Fibroblast of gingiva (primary cell): ENCODE measurements around the gene TFAP2B.

Experiments
- DNase-seq: peaks from one replicate; pipeline ENCODE4 v3.0.0-alpha.2; 2011; ENCODE audit warnings: low read depth

Gene TFAP2B

GRCh38 chr6:50825375-50826036 lies 6.8 kb downstream of the TFAP2B start:
- DNase-seq: no peak

- no peak for DNase-seq
Measured at GRCh38 chr6:50826037-50826761, 7.5 kb downstream of the TFAP2B start.

GRCh38 chr6:50826803-50827202 lies 8.1 kb downstream of the TFAP2B start:
- no peak for DNase-seq

- no peak for DNase-seq
Measured at GRCh38 chr6:50829049-50829448, 10.4 kb downstream of the TFAP2B start.

- peak; percentile 87 for DNase-seq
Measured at GRCh38 chr6:50829898-50830444, 11.3 kb downstream of the TFAP2B start.

- DNase-seq: no peak
Measured at GRCh38 chr6:50831186-50831585, 12.5 kb downstream of the TFAP2B start.

GRCh38 chr6:50832912-50833311 lies 14.2 kb downstream of the TFAP2B start:
- DNase-seq: no peak

- no peak for DNase-seq
Measured at GRCh38 chr6:50834929-50835410, 16.3 kb downstream of the TFAP2B start.

GRCh38 chr6:50836231-50836630 lies 17.6 kb downstream of the TFAP2B start:
- no peak for DNase-seq

GRCh38 chr6:50837589-50838445 lies 19.1 kb downstream of the TFAP2B start:
- DNase-seq: no peak

GRCh38 chr6:50840112-50840810 lies 21.6 kb downstream of the TFAP2B start:
- no peak for DNase-seq

- DNase-seq: no peak
Measured at GRCh38 chr6:50840811-50841192, 22.1 kb downstream of the TFAP2B start.

GRCh38 chr6:50842446-50842845 lies 23.8 kb downstream of the TFAP2B start:
- no peak for DNase-seq

GRCh38 chr6:50842861-50843384 lies 24.3 kb downstream of the TFAP2B start:
- no peak for DNase-seq

- DNase-seq: peak; percentile 58
Measured at GRCh38 chr6:50843842-50844241, 25.2 kb downstream of the TFAP2B start.

GRCh38 chr6:50845499-50846143 lies 26.9 kb downstream of the TFAP2B start:
- no peak for DNase-seq

GRCh38 chr6:50846144-50846851 lies 27.6 kb downstream of the TFAP2B start:
- DNase-seq: no peak

GRCh38 chr6:50846852-50847155 lies 28.1 kb downstream of the TFAP2B start:
- no peak for DNase-seq

- DNase-seq: no peak
Measured at GRCh38 chr6:50847890-50848594, 29.4 kb downstream of the TFAP2B start.
